HG03103 (cell line): ENCODE results near the gene ANKRD42.
"Not testable (repeated sequence)": the region's sequence is repeated elsewhere in the genome, so short reads cannot be mapped to it uniquely, and the experiment has no call there.

ENCODE experiments used
- ATAC-seq: cut with Tn5 transposase; IDR thresholded peaks from one replicate; pipeline ENCODE4 v1.9.1; 2021; ENCODE audit warnings: low read depth; ENCODE audit not compliant: unreplicated experiment

Gene ANKRD42

GRCh38 chr11:83223457-83223856, 29.9 kb downstream of the ANKRD42 start:
- ATAC-seq: no peak

DNA sequence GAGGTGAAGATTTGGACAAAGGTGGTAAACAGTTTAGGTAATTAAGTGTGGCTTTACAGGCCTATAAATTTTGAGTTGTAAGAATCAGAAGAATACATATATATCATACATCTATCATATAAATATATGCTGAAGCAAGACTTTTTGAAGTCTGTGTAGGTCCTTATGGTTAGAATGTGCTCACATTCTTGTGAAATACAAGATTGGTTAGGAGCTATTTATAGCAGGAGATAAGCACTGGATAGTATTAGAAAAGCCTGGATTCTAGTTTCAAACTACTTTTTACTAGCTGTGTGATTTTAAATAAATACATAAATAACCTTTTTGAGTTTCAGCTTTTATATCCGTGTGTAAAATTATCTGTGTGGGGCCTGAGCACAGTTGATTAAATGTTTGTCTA, 42.3 kb downstream of the ANKRD42 start:
- ATAC-seq: no peak

DNA sequence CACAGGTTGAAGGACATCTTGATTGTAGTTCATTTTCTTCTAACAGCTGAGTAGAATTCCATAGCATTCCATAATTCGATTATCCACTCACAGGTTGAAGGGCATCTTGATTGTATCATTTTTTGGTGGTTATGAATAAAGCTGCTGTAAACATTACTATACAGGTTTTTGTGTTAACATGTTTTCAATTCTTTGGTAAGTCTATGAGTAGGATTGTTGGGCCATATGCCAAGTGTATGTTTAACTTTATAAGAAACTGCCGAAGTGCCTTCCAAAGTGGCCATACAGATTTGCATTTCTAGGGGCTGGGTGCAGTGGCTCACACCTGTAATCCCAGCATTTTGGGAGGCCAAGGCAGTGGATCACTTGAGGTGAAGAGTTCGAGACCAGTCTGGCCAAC, 44.6 kb downstream of the ANKRD42 start:
- ATAC-seq: no peak

DNA sequence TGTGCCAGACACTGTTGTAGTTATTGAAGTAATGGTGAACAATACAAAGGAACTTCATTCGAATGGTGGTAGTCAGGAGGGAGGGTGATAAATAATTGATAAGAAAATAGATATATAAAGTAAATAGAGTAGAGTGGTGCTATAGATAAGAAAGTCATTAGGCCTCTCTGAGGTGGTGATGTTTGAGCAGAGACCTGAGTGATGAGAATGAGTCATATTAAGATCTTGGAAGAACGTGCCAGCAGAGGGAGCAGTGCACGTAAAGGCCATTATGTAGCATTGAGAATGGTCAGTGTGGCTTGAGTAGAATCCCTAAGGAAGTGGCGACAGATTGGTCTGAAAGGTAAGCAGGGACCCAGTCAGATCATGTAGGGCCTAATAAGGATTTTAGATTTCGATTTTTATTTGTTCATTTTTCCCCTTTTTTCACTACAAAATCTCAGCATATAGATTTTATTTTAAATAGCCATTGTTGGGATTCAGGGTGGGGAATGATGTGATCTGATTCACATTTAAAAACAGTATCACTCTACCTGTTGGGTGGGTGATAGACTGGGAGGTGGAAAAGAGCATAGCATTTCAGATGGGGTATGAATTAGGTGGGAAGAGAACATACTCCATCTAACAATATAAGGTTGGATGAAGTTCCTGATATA, 47.9 kb downstream of the ANKRD42 start:
- peak; percentile 75 for ATAC-seq

GRCh38 chr11:83249445-83249844, 55.9 kb downstream of the ANKRD42 start:
- ATAC-seq: no peak

DNA sequence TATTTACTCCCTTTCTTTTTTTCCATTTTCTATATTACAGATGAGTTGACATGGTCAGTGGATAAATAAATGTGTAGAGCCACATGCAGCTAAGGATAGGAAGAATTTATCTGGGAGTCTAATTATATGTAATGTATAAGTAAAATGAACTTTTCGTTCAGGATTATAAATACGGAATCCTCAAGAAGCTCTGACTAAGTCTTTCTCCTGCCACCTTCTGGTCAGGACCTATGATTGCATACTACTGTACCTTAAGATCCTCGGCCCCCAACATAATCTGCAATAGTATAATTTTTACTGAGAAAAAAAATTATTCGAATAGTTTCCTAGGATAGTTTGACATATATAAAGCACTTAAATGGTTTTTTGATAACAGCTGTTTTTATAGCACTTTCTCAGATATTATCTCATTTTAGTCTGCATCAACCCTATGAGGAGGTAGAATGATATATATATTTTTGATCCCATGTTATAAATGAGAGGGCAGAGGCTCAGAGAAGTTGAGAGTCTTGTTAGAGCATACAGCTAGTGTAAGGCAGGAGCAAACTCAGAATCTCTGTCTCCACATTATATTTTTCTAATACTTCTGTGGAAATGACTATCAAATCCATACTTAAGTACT, 56.6 kb downstream of the ANKRD42 start:
- peak; percentile 73 for ATAC-seq

DNA sequence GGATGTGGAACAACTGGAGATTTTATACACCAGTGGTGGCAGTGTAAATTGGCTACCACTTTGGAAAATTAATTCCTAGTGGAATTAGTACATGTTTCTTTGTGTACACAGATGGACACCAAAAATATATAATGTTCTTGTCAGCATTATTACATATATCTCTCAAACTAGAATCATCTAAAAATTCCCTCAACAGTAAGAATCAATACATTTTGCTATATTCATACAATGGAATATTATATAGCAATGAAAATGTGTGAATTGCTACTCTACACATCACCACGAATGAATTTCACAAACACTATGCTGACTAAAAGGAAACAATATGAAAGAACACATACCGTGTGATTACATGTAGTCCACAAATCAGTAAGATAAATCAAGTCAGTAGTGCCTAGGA, 58.8 kb downstream of the ANKRD42 start:
- ATAC-seq: no peak

DNA sequence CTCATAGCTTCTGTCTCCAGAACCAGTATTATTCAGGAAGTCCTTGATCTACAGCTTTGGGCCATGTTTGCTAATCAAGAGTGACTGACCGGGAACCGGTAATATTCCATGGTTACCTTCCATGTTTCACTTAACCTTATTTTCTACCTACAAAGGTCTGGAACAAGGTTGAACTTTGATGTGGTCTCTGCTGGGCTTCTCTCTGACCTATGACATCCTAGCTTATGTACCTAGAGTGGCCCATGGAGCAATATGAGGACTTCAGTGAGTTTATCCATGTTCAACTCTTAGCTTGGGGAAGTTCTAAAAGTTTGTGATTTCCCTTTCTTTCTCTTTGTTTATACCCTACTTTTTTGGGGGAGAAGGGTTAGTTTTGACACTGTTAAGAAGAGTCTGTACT, 59.4 kb downstream of the ANKRD42 start:
- ATAC-seq: no peak

GRCh38 chr11:83255366-83255765, 61.9 kb downstream of the ANKRD42 start:
- ATAC-seq: no peak

- ATAC-seq: no peak
Observed at GRCh38 chr11:83256602-83257340, 63.3 kb downstream of the ANKRD42 start.

- no peak for ATAC-seq
Observed at GRCh38 chr11:83257761-83258168, 64.3 kb downstream of the ANKRD42 start.

DNA sequence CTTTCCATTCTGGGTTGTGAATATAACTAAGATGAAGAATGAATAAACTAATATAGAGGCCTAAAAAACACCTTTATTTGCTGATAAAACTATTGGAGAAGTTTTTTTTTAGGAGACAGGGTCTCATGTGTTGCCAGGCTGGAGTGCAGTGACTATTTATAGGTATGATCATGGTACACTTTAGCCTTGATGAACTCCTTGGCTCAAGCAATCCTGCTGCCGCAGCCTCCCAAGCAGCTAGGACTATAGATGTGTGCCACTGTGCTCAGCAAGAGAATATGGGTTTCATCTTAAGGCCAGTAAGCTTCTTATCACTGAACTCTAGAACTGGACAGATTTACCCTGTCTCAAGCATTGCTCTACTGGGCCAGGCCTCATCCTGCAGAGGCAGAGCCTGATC, 66.0 kb downstream of the ANKRD42 start:
- ATAC-seq: no peak

DNA sequence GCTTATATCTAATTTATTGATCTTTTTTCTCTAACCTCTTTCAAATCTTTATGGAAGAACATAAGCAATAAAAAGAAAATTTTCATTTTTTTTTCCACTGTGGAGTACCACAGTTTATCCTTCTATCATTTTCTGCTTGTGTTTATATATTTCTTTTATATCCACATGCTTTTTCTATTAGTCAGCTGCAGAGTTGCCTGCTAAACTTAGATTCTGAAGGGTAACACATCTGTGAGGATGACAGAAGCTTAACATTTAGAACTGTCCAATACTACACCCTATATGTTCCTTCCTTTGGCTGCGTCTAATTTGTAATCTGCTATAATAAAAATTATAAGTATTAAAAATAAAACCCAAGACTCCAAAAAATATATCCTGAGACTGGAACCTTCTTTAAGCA, 71.8 kb downstream of the ANKRD42 start:
- no peak for ATAC-seq

- not testable (repeated sequence) for ATAC-seq
Observed at GRCh38 chr11:83269080-83269479, 75.6 kb downstream of the ANKRD42 start.

DNA sequence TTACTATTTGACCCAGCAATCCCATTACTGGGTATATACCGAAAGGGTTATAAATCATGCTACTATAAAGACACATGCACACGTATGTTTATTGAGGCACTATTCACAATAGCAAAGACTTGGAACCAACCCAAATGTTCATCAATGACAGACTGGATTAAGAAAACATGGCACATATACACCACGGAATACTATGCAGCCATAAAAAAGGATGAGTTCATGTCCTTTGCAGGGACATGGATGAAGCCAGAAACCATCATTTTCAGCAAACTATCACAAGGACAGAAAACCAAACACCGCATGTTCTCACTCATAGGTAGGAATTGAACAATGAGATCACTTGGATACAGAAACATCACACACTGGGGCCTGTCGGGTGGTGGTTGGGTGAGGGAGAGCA, 78.2 kb downstream of the ANKRD42 start:
- not testable (repeated sequence) for ATAC-seq

DNA sequence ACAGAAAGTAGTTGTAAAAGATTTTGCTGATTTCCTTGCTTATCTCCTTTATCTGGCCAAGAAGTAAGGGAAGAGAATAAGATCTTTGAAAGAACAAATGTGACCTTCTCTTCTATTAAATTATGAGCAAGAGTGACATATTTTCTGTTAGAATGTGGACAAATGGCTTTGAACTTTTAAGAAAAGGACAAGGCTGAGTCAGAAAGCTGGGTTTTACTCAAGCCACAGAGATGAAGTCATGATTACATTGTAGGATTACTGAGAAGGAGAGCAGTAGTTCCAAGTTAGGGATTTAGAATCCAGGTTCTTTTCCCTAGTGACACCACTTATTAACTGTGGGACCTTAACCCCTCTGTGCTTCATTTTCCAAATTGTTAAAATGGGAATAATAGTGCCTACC, 79.1 kb downstream of the ANKRD42 start:
- ATAC-seq: no peak

GRCh38 chr11:83275888-83276641, 82.6 kb downstream of the ANKRD42 start:
- ATAC-seq: no peak

GRCh38 chr11:83278351-83278750, 84.8 kb downstream of the ANKRD42 start:
- ATAC-seq: no peak

DNA sequence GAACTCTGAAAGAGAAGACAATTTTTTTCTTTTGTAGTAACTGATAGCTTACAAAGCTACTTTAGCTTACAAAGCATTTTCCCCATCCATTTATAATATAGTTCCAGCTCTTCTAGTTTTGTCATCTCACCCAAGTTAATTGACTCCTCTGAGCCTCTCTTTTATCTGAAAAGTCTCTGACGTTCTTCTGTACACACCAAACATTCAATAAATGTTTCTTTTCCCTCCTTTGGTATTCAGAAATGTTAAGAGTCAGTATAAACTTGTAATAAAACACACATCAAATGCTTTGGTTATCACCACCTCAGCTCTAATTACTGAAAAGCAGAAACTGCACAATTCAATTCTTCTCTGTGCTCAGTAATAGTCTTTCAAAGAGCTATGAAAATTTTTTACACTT, 86.7 kb downstream of the ANKRD42 start:
- no peak for ATAC-seq

GRCh38 chr11:83282084-83282716, 88.7 kb downstream of the ANKRD42 start:
- no peak for ATAC-seq
